Thymus (tissue), 14 donors: ENCODE results near the gene ZNF724. TPM values are rescaled to one million over a fixed set of nuclear protein-coding genes. Genes with fewer than 3 reads are reported as not detected.
"Not testable (repeated sequence)": the region's sequence is repeated elsewhere in the genome, so short reads cannot be mapped to it uniquely, and the experiment has no call there.

Source experiments
- DNase-seq, 9 donors: peaks; one replicate each; pipeline ENCODE4 v3.0.0-alpha.2; 2013; ENCODE audit warnings: low spot score in 9 of 9, low read depth in 6 of 9, missing footprints in 1 of 9
- H3K27ac ChIP-seq, 2 donors: one replicate each; pipeline ENCODE4 v1.5.1; 2013; ENCODE audit warnings: control low read depth in 1 of 2, low read depth in 1 of 2, low read length in 1 of 2, mild to moderate bottlenecking in 1 of 2, moderate library complexity in 1 of 2
- H3K27me3 ChIP-seq, 2 donors: one replicate each; pipeline ENCODE4 v1.5.1; 2013; ENCODE audit warnings: low read length in 1 of 2; ENCODE audit not compliant: control insufficient read depth in 2 of 2, insufficient read depth in 1 of 2
- H3K36me3 ChIP-seq, 2 donors: one replicate each; pipeline ENCODE4 v1.5.1; 2013; ENCODE audit warnings: low read length in 1 of 2, mild to moderate bottlenecking in 1 of 2, moderate library complexity in 1 of 2; ENCODE audit not compliant: control insufficient read depth in 2 of 2, insufficient read depth in 2 of 2
- H3K4me1 ChIP-seq, 2 donors: one replicate each; pipeline ENCODE4 v1.5.1; 2013; ENCODE audit warnings: low read length in 2 of 2; ENCODE audit not compliant: control insufficient read depth in 2 of 2, insufficient read depth in 2 of 2
- H3K4me3 ChIP-seq, 2 donors: one replicate each; pipeline ENCODE4 v1.5.1; 2013; ENCODE audit warnings: low read length in 2 of 2, control low read depth in 1 of 2, mild to moderate bottlenecking in 1 of 2
- H3K9me3 ChIP-seq, 2 donors: one replicate each; pipeline ENCODE4 v1.5.1; 2013; ENCODE audit warnings: low read length in 1 of 2, mild to moderate bottlenecking in 1 of 2; ENCODE audit not compliant: control insufficient read depth in 2 of 2, insufficient read depth in 1 of 2
- WGBS: extraction: QIAGEN DNeasy Blood & Tissue Kit; methylation state at CpG from one replicate; pipeline ENCODE4 v1.1.7; 2013; 5-methylcytosine and 5-hydroxymethylcytosine counted together
- long read RNA-seq, 10 donors: transcript quantifications; one replicate each; lab custom pipeline, GENCODE V29; 2026
- polyA plus RNA-seq: library from polyadenylated mRNA; stranded (reverse); fragments of 200-250 nt; gene quantifications from one replicate; pipeline ENCODE4 v1.2.3, GENCODE V29; 2013
- total RNA-seq: library from RNA; stranded (reverse); fragments of 120-200 nt; gene quantifications from one replicate; pipeline ENCODE4 v1.2.4, GENCODE V29; 2013
- donor health status: healthy.

Gene ZNF724
- total RNA-seq (8.4 TPM), polyA plus RNA-seq (1.1 TPM)
- long read RNA-seq, donor 1, partial matches to known transcripts = 0 of 2 reads
- long read RNA-seq, donor 1, other reads (novel, unspliced or antisense) = 0 of 2 reads
- long read RNA-seq, donor 2 = 0 reads
- long read RNA-seq, donor 3, partial matches to known transcripts = 0 of 1 reads
- long read RNA-seq, donor 3, other reads (novel, unspliced or antisense) = 0 of 1 reads
- long read RNA-seq, donor 4 = 0 reads
- long read RNA-seq, donor 5 = 0 reads
- long read RNA-seq, donor 6, partial matches to known transcripts = 0 of 1 reads
- long read RNA-seq, donor 6, other reads (novel, unspliced or antisense) = 0 of 1 reads
- long read RNA-seq, donor 7 = 0 reads
- long read RNA-seq, donor 8 = 0 reads
- long read RNA-seq, donor 9, partial matches to known transcripts = 0 of 1 reads
- long read RNA-seq, donor 9, other reads (novel, unspliced or antisense) = 0 of 1 reads
- long read RNA-seq, donor 10 = 0 reads

GRCh38 chr19:23249911-23250649, at the start of gene ZNF724:
Gene ZNF724, minus strand, starts transcription at chr19:23250394. Its CDS starts 152 bp downstream, at chr19:23250242.
- H3K4me1 ChIP-seq = peaks cover 3 to 4% of the 10 kb centered on the region in 2 donors
- H3K4me3 ChIP-seq = peak within 1 kb of the TSS; percentile 69 to 73
- peak; percentile 82 to 98 (median 91) for DNase-seq
- peaks cover 3 to 11% of the 10 kb centered on the region in 2 donors for H3K36me3 ChIP-seq
- peaks cover 0 to 2% of the 10 kb centered on the region in 2 donors for H3K9me3 ChIP-seq
- peak within 1 kb of the TSS; percentile 50 to 86 for H3K27ac ChIP-seq
- WGBS = under 1% methylated on average over 32 of the region's 32 CpGs
- no peaks in the 10 kb centered on the region for H3K27me3 ChIP-seq

GRCh38 chr19:23294141-23294540, 43.9 kb upstream of the ZNF724 start:
- no peak overlapping the region for H3K27ac ChIP-seq
- H3K4me1 ChIP-seq = no peaks in the 10 kb centered on the region
- peaks cover 0 to 6% of the 10 kb centered on the region in 2 donors for H3K9me3 ChIP-seq
- no peaks in the 10 kb centered on the region for H3K27me3 ChIP-seq
- WGBS = 89% methylated on average over 4 of the region's 4 CpGs
- no peaks in the 10 kb centered on the region for H3K36me3 ChIP-seq
- no peak for DNase-seq
- no peak overlapping the region for H3K4me3 ChIP-seq

- H3K27me3 ChIP-seq, H3K9me3 ChIP-seq, DNase-seq, H3K36me3 ChIP-seq, H3K27ac ChIP-seq, H3K4me3 ChIP-seq, H3K4me1 ChIP-seq: not testable (repeated sequence)
- WGBS = 98% methylated on average over 26 of the region's 26 CpGs
Observed at GRCh38 chr19:23289966-23290365, 39.8 kb upstream of the ZNF724 start.

GRCh38 chr19:23287620-23288019, 37.4 kb upstream of the ZNF724 start:
- H3K4me3 ChIP-seq = no peak overlapping the region
- H3K9me3 ChIP-seq = peaks cover 1 to 6% of the 10 kb centered on the region in 2 donors
- 96% methylated on average over 3 of the region's 3 CpGs for WGBS
- H3K27me3 ChIP-seq = no peaks in the 10 kb centered on the region
- H3K27ac ChIP-seq = no peak overlapping the region
- H3K36me3 ChIP-seq = no peaks in the 10 kb centered on the region
- H3K4me1 ChIP-seq = no peaks in the 10 kb centered on the region
- DNase-seq = no peak

GRCh38 chr19:23286477-23286876, 36.3 kb upstream of the ZNF724 start:
- no peaks in the 10 kb centered on the region for H3K36me3 ChIP-seq
- no peak overlapping the region for H3K27ac ChIP-seq
- WGBS = 75% methylated on average over 2 of the region's 2 CpGs
- no peaks in the 10 kb centered on the region for H3K4me1 ChIP-seq
- no peak overlapping the region for H3K4me3 ChIP-seq
- peaks cover 1 to 6% of the 10 kb centered on the region in 2 donors for H3K9me3 ChIP-seq
- no peaks in the 10 kb centered on the region for H3K27me3 ChIP-seq
- no peak for DNase-seq

- no peaks in the 10 kb centered on the region for H3K27me3 ChIP-seq
- no peaks in the 10 kb centered on the region for H3K36me3 ChIP-seq
- H3K4me1 ChIP-seq = no peaks in the 10 kb centered on the region
- H3K9me3 ChIP-seq = peaks cover 1 to 6% of the 10 kb centered on the region in 2 donors
- no peak overlapping the region for H3K4me3 ChIP-seq
- no peak overlapping the region for H3K27ac ChIP-seq
- 97% methylated on average over 1 of the region's 1 CpG for WGBS
- DNase-seq = no peak
Observed at GRCh38 chr19:23285948-23286347, 35.8 kb upstream of the ZNF724 start.

- not testable (repeated sequence) for H3K27ac ChIP-seq, DNase-seq, H3K4me1 ChIP-seq, H3K27me3 ChIP-seq, H3K9me3 ChIP-seq, H3K36me3 ChIP-seq, H3K4me3 ChIP-seq
- 98% methylated on average over 2 of the region's 2 CpGs for WGBS
Observed at GRCh38 chr19:23285326-23285725, 35.1 kb upstream of the ZNF724 start.

- Histone ChIP-seq H3K4me1 (no peaks in the 10 kb centered on the region), H3K9me3 (peaks cover 0 to 1% of the 10 kb centered on the region in 2 donors), H3K4me3 (no peak overlapping the region), H3K27ac (no peak overlapping the region), H3K36me3 (no peaks in the 10 kb centered on the region), H3K27me3 (no peaks in the 10 kb centered on the region)
- 32% methylated on average over 6 of the region's 6 CpGs for WGBS
- peak in 4 of 9 donors; percentile 11 to 49 (median 30) for DNase-seq
Observed at GRCh38 chr19:23283925-23284324, 33.7 kb upstream of the ZNF724 start.

GRCh38 chr19:23281663-23282276, 31.6 kb upstream of the ZNF724 start:
- H3K4me1 ChIP-seq = no peaks in the 10 kb centered on the region
- no peak for DNase-seq
- H3K27me3 ChIP-seq = no peaks in the 10 kb centered on the region
- no peaks in the 10 kb centered on the region for H3K36me3 ChIP-seq
- H3K9me3 ChIP-seq = peaks cover 0 to 1% of the 10 kb centered on the region in 2 donors
- H3K4me3 ChIP-seq = no peak overlapping the region
- 97% methylated on average over 4 of the region's 4 CpGs for WGBS
- no peak overlapping the region for H3K27ac ChIP-seq
